Retina (tissue), 1 donor: Measurements from ENCODE around the gene CCDC50.

Source experiments
- DNase-seq: peaks from one replicate; pipeline ENCODE4 v3.0.0-alpha.2; 2016

CCDC50 gene

GRCh38 chr3:191328962-191329653 lies at the start of gene CCDC50:
CCDC50 (plus strand) TSS chr3:191329394; CDS start chr3:191329675, 281 bp downstream.
- DNase-seq, result peak; percentile 93

GRCh38 chr3:191280111-191280510 lies 49.1 kb upstream of the CCDC50 start:
- DNase-seq, result no peak

GRCh38 chr3:191280882-191281281 lies 48.3 kb upstream of the CCDC50 start:
- no peak for DNase-seq

- DNase-seq, result no peak
Measured at GRCh38 chr3:191282251-191283185, 46.7 kb upstream of the CCDC50 start.

- DNase-seq, result no peak
Measured at GRCh38 chr3:191283400-191283799, 45.8 kb upstream of the CCDC50 start.

- DNase-seq, result no peak
Measured at GRCh38 chr3:191290311-191291025, 38.7 kb upstream of the CCDC50 start.

GRCh38 chr3:191292243-191293015 lies 36.8 kb upstream of the CCDC50 start:
- no peak for DNase-seq

- DNase-seq, result no peak
Measured at GRCh38 chr3:191294291-191294690, 34.9 kb upstream of the CCDC50 start.

- no peak for DNase-seq
Measured at GRCh38 chr3:191296041-191296541, 33.1 kb upstream of the CCDC50 start.

- no peak for DNase-seq
Measured at GRCh38 chr3:191298846-191299245, 30.3 kb upstream of the CCDC50 start.

GRCh38 chr3:191300422-191300821 lies 28.8 kb upstream of the CCDC50 start:
- no peak for DNase-seq

- no peak for DNase-seq
Measured at GRCh38 chr3:191301017-191301416, 28.2 kb upstream of the CCDC50 start.

GRCh38 chr3:191301782-191302411 lies 27.3 kb upstream of the CCDC50 start:
- DNase-seq, result no peak

- DNase-seq, result no peak
Measured at GRCh38 chr3:191302451-191302850, 26.7 kb upstream of the CCDC50 start.

- DNase-seq, result no peak
Measured at GRCh38 chr3:191303596-191303995, 25.6 kb upstream of the CCDC50 start.

GRCh38 chr3:191306428-191306827 lies 22.8 kb upstream of the CCDC50 start:
- DNase-seq, result no peak

GRCh38 chr3:191307341-191307740 lies 21.9 kb upstream of the CCDC50 start:
- no peak for DNase-seq

- DNase-seq, result no peak
Measured at GRCh38 chr3:191313296-191313695, 15.9 kb upstream of the CCDC50 start.

GRCh38 chr3:191314109-191314728 lies 15.0 kb upstream of the CCDC50 start:
- no peak for DNase-seq

GRCh38 chr3:191316876-191317603 lies 12.2 kb upstream of the CCDC50 start:
- DNase-seq, result no peak

GRCh38 chr3:191320316-191320715 lies 8.9 kb upstream of the CCDC50 start:
- DNase-seq, result no peak
